ENCODE data around the gene GHR.

Gene GHR

DNA sequence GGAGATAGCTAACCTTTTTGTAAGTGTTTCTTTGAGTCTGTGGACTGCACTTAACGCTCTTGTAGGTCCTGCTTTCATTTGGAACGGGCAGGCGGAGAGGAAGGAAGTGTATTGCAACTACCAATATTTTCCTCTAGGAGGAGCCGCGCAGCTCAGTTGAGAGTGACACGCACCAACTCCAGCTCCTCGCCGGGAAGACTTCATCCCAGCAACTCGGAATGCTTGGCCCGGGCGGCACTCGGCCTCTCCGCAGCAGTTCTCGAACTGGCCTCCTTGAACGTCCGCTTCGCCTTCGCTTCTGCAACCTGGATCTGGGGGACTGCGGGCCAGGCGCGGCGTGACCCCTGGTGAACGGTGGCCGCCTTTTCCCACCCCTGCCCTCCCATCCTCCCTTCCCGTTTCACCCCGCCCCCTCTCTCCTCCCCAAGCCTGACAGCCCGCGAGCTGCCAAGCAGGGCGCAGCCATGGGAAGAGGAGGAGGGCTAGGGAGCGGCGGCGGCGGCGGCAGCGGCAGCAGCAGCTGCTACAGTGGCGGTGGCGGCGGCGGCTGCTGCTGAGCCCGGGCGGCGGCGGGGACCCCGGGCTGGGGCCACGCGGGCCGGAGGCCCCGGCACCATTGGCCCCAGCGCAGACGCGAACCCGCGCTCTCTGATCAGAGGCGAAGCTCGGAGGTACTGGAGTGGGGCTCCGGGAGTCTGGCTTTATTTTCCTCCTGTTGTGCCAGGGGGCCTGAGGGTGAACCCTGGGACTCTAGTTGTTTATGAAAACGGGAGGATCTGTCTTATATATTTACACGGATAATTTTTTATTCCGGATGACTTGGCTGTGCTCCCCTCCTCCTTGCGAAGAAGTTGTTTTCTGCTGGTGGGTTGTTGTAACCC is at the start of gene GHR:
TSS of gene GHR (plus strand) at position 155 of the 881 bp plus-strand sequence. CDS start 142,436 bp downstream, outside the sequence.
- peak in 55 of 56 donors; percentile 8 to 89 (median 72) for DNase-seq

DNA sequence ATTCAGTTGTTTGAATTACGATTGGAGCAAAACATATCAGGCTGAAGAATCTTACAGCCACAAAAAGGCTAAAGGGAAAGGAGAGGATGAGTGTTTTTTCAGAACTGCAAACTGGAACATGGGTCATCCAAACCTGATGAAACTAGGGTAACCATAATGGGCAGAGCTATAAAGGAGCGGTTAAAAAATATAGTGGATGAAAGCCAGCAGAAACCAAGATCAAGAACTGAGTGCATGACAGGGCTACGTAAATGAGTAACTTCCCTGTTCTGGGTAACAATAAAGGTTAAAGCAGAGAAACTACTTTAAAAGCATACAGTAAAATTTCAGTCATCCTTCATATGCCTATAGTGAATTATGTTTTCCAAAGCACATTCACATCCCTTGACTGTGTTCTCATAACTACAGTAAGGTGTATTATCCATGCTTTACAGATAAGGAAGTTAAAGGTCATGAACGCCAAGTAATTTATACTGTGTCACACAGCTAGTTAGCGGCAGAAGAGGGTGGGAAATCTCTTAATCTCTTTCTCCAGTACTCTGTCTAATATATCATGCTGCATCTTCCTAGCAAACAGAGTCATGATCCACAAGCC is 48.5 kb upstream of the GHR start:
- no peak for DNase-seq

DNA sequence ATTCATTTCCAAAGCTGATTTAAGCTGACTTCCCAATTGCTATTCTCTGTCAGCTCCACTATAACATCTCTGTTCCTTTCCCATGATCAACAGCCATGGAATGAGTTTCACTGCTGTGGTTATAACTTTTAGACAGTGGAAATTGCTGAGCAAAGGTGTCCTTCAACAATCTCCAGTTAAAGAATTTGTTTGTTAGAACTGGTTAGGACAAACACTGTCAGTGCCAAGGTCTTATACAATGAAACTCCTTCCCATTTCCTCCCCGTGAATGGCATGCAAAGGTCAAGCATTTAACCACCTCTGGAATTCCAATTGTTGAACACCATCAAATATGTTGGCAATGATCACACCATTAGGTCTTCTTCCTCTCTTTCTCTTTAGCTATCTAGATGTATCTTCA is 45.7 kb upstream of the GHR start:
- no peak for DNase-seq

DNA sequence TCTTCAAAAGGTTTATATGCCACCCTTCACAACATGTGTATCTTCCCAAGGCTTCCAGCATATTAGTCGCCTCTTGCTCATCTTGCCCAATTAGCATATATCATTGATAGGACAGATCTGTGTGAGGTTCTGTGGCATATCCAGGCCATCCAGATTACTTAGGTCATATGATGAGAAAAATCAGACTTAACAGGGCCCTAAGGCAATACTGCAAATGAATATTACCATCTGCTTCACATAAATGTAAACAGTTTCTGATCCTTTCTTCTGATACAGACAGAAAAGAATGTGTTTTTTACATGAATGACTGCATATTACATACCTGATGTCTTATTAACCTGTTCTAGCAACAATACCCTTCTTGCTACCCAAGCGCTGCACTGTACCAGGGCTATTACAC is 41.3 kb upstream of the GHR start:
- no peak for DNase-seq

DNA sequence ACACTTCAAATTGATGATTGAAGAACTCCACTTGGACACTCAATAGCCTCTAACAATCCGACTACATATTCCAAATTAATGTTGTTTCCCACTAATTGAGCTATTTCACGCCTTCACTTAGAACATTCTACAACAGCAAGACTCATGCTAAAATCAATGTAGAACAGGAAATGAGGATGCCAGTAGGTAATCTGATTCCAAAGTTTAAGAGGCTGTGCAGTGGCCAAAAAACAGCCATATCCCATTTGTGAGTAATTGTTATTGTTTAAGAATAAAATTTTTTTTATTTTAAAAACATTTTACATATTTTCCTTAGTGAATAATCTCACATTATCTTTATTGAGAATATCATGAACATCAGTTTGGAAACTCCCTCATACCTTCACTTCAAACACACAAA is 35.7 kb upstream of the GHR start:
- DNase-seq: no peak

DNA sequence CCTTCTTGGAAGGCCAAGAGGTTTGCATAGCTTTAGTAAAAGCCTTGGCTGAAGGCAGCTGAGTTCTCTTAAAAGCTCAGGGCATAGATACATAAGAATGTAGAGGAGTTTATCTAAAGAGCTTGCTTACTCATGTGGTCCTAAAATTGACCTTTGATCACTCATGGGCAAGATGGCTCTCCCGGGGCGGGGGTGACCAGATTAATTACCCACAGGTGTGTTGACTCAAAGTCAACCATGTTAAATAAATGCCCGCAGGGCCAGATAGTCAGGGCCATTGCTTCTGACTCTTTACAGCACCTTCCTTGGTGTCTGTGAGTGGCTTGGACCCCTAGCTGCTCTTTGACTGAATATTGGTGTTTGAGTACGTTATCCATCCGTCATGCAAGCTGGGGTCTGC is 33.1 kb upstream of the GHR start:
- no peak for DNase-seq

DNA sequence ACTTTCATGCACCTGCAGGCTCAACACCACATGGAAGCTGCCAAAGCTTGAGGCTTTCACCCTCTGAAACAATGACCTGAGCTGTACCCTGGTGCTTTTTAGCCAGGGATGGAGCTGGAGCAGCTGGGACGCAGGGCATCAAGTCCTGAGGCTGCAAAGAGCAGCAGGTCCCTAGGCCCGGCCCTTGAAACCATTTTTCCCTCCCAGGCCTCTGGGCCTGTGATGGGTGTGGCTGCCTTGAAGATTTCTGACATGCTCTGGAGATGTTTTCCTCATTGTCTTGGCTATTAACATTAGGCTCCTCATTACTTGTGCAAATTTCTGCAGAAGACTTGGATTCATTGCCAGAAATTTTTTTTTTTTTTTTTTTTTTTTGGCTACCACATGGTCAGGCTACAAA is 30.3 kb upstream of the GHR start:
- no peak for DNase-seq

DNA sequence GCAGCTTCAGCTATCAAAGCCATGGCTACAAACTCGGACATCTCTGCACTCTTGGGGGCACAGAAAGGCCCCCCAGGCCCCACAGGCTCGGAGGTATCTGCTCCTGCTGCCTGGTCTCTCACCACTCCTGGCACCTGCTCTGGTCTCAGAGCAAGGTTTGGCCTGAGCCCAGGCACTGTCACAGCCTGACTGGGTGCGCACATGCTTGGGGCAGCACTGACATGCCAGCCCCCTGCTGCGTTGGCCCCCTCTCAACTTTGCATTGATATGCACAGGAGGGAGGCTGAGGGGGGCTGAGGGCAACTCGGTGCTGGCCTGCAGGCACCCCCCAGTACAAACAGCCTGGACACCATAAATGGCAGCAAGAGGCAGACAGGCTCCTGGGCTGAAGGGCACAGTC is 27.1 kb upstream of the GHR start:
- DNase-seq: no peak

DNA sequence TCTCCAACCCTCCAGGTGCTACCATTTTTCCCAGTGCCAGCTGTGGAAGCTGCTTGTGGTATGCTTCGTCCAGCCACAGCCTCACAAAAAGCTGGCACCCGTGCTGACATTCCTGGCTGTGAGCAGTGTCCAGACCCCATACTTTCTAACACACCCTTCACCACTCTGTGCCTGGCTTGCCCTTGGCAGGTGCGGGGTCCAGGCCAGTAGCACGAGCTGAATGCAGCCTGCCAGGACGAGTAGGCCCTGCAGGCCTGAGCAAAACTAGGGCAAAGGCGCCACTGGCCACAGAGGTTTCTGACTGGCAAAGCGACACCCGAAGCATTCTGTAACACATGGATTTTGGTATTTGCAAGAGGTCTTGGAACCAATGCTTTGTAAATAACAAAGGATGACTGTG is 26.0 kb upstream of the GHR start:
- DNase-seq: no peak

DNA sequence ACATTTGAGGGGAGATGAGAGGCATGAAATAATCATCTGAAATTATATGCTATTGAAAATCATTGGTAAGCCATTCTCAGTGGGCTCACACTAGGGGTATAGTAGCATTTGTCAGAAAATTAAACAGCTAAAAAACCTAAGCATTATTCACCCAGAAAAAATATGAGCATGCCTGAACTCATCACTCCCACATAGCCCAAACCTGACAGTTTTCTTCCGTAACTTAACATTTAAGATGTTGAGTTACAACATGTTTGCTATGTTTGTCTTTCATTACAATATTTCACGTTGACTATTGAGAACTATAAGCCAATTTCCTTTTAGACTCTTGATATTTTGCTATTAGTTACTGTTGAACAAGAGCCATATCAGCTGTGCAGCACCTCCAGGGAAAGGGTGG is 23.5 kb upstream of the GHR start:
- no peak for DNase-seq

DNA sequence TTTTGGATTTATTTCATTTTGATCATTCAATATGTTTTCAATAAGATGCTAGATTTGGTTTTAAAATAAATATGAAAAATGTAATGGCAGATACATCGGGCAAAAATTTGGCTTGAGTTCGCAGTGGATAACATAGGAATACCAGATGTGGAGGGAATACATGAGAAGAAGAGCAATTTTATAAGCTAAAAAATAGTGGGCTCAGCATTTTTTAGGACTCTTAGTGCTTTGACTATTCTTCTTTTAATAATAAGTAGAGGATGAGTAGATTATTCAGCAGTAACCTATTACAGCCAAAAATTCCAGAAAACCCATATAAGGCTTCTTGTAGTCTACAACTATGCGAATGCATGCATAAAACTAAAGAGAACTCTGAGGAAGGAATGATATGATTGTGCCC is 22.8 kb upstream of the GHR start:
- no peak for DNase-seq

DNA sequence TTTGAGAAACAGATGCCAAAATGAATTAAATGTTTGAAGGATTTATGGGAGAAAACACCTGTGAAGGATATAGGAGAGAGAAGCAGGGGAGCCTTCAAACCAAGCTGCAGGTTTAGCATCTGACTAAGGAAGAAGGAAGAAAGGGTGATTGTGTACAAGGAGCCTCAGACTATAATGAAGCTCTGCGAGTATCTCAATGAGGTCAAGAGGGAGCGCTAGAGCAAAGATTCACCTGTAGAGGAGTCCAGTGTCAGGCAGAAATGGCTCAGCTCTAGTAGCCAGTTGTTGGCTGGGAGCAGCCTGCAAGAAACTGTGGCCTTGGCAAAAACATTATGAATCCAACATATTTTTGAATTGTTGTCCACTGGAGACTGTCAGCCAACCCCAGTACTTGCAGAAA is 20.0 kb upstream of the GHR start:
- DNase-seq: no peak

DNA sequence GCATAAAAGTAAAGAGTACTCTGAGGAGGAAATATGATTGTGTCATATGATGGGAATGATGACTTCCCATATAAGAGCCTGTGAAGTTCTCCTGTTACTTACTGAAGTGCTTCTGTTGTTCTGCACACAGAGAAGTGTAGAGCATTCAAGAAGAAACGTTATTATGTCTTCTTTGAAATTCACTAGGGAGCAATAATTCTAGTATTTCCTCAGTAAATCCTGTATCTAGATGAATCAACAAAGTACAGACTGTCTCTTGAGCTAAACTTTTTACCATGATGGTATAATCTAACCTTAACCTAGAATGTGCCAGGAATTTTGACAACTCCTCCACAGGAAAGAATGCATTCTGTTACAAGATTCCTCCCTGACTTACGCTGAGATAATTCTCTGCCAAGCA is 18.9 kb upstream of the GHR start:
- DNase-seq: no peak

DNA sequence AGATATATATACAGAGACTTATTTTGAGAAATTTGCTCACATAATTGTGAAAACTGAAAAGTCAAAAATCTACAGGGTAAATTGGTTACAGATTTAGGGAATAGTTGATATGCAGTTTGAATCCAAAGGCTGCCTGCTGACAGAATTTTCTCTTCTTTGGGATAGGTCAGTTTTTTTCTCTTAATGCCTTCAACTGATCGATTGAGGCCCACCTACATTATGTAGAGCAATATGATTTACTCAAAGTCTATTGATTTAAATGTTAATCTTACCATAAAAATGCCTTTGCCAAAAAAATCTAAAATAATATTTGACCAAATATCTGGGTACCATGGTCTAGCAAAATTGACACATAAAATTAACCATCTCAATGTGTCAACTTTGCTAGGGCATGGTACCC is 3.9 kb upstream of the GHR start:
- DNase-seq: no peak

DNA sequence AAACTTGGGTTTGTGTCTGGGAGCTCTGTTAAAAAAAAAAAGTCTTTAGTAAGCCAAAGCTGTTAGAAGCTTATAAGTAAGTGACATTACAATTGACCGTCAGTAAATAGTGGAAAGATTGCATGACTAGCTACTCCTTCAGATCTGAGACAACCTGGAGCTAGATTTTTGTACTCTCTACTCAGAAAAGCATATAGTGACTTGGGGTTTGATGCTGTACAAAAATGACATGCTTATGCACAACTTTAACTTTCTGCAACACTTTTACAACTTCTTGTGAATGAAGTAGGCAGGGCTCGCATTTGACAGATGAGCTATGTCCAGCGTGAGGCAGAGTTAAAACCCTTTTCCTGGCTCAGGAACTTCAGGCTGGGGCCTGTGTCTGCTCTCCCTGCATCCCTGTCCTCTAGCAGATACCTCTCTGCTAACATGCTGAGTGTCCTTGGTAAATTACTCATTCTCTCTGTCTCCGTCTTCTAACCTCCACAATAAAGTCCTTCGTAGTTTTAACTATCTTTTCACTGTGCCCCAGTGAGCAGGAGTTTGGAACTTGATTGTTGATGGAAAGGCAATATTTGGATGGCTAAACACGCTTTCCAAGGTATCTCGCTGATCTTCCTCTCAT is 471 bp upstream of the GHR start:
- DNase-seq: no peak

DNA sequence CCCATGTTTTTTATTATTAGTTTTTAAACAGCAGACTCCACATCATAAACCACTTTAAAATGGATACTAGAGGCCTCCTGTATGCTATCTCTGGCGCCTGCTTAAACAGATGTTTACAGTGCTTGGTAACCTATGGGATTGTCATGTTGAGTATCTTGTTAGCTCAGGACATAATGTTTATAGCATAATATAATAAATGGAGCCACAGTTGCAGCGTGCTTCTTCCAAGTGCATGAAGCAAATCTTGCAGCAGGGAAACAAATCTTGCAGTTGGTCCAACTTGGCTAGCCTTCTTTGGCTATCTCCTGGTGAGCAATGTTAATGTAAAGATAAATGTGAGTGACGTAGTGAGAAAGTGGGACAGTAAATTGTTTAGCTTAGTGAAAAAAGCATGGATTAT is 2.8 kb downstream of the GHR start:
- no peak for DNase-seq

DNA sequence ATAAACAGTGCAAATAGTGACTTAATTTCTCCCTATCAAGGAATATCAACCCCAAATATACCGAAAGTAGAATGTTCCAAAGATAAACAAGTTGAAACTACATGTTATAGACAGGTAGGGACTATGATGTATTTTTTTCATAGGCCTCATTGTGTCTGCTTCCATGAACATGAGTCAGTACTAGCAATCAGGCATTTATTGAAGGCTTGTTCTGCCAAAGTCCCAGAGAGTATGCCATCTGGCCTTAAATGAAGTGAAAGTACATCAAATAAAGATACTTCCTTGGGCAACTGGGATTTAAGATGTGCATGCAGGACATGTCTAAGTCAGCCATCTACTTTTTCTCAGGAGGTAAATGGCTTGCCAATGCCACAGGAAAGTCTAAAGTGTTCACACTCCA is 6.5 kb downstream of the GHR start:
- no peak for DNase-seq

DNA sequence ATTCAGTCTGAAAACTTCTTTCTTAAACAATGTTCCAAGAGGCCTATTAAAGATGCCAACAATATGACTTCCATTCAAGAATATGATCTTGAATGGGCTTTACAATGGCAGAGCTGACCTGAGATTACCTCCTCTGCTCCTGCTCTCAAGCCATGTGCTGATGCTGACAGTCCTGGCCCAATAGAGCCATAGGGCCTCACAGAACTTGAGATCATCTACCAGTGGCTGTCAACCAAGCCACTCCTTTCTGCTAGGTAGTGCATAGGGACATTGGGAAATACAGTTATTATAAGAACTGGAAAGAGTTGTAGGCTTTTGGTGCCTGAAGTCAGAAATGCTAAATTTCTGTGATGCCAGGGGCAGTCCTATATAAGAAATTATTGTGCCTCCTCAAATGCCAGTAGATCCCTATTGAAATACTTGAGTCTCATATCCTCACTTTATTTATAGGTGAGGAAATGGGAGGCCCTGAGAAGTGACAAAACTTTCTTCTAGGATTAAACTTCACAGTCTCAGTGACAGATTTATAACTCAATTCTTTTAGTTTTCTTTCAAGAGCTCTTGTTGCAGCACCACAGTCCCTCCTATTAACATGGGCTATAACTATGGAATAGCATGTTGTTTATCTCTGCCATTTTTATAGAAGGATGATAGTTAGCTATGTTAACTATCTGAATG is 10.9 kb downstream of the GHR start:
- no peak for DNase-seq

DNA sequence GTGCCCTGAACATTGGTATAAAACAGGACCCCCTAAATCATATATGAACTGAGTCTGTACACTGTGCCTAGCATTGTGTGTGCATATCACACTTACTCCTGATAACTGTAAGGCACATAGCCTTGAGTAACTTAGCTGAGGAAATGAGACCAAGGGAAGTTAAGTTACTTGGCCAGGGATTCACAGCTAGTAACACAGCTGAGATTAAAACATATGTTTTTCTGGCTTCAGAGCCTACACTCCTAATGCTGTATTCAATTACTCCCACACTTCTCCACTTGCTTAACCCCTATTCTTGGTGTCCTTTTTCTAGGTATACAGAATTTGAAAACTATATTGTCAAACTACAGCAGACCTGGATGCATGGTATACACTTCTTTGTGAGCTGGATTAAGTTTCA is 12.8 kb downstream of the GHR start:
- DNase-seq: no peak

DNA sequence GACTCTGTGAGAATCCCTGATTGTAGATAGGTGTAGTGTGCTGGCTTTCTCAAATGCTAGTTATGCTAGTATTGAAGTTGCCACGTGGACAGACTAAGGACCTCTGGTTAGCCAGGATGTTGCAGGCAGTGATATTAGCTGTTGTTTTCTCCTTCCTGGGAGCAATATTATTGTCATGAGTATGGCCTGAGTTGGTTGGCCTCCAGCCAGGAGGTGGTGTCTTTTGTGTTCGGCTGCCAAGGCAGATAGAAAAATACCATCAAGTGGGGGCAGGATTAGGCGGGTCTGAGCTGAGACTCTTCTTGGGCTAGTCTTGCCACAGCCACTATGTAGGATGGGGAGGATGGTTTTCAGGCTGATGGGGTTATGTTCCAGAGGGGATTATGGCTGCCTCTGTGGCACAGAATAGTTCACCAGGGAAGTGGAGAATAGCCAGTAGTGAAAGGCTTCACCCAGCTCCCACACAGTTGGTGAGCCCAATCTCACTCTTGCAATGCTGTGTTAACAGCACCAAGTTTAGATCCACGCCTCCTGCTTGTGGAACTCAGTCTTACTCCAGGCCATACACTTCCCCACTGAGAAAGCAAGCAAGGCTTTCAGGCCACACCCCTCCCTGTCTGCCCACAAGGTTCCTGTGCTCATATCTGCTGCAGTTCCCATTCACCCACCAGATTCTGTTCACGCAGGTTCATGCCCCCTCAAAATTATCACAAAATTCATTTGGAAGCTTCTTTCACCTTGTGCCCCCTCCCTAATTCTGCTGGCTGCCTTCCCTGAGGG is 31.2 kb downstream of the GHR start:
- DNase-seq: no peak

DNA sequence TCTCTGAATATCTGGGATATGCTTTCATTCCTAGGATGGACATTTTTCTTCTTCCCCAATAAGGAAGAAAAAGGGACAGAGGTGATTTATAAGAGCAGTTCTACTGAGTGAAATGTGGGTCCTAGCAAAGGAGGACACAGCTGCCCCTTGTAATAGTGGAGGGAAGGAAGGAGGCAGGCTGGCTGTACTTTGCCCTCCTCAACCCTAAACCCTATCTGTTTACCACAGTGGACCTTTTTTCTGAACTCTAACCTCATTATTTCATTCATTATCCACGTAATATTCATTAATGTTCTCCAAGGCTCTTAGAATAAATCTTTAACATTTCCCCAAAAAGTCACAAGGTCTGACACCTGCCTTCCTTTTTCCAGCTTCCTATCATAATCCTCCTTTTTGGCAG is 37.8 kb downstream of the GHR start:
- no peak for DNase-seq

Measured in nucleus accumbens (tissue), 56 donors.